ENCODE data around the gene NPHS2. TPM values are rescaled to one million over a fixed set of nuclear protein-coding genes. Genes with fewer than 3 reads are reported as not detected.
"Not testable (repeated sequence)": the region's sequence is repeated elsewhere in the genome, so short reads cannot be mapped to it uniquely, and the experiment has no call there.

Gene NPHS2
- total RNA-seq, 1 experiment from 2014 or later, result not detected

GRCh38 chr1:179548666-179549367 is 26.9 kb downstream of the NPHS2 start:
- DNase-seq (ENCODE audit: low read depth), result no peak

- no peak for DNase-seq (ENCODE audit: low read depth)
Measured at GRCh38 chr1:179547021-179547535, 28.7 kb downstream of the NPHS2 start.

- no peak for DNase-seq (ENCODE audit: low read depth)
Measured at GRCh38 chr1:179545321-179545720, 30.4 kb downstream of the NPHS2 start.

GRCh38 chr1:179541774-179542173 is 34.0 kb downstream of the NPHS2 start:
- DNase-seq (ENCODE audit: low read depth), result no peak

GRCh38 chr1:179530352-179530751 is 45.4 kb downstream of the NPHS2 start:
- DNase-seq (ENCODE audit: low read depth), result no peak

- no peak for DNase-seq (ENCODE audit: low read depth)
Measured at GRCh38 chr1:179529482-179530195, 46.1 kb downstream of the NPHS2 start.

- not testable (repeated sequence) for DNase-seq (ENCODE audit: low read depth)
Measured at GRCh38 chr1:179518544-179518943, 57.2 kb downstream of the NPHS2 start.

GRCh38 chr1:179516976-179517705 is 58.6 kb downstream of the NPHS2 start:
- DNase-seq (ENCODE audit: low read depth), result no peak

- no peak for DNase-seq (ENCODE audit: low read depth)
Measured at GRCh38 chr1:179510038-179510437, 65.7 kb downstream of the NPHS2 start.

GRCh38 chr1:179509384-179509783 is 66.4 kb downstream of the NPHS2 start:
- DNase-seq (ENCODE audit: low read depth), result no peak

- DNase-seq (ENCODE audit: low read depth), result no peak
Measured at GRCh38 chr1:179506199-179506598, 69.5 kb downstream of the NPHS2 start.

Small RNA genes lying within 50 kb of the gene (small RNA-seq; reads per million reads assigned to genes)
- gene RNU5F-2P, result 0.07 reads per million

Other genes with a start within 250 kb of the NPHS2 start
- gene AXDND1, start 210.0 kb downstream of the NPHS2 start, total RNA-seq (2014; rRNA removed; shearing (Covaris generic)), result 0.35 TPM in 1 of 2 replicates, not detected in the other
- not detected in 2 replicates for gene TDRD5, start 15.9 kb upstream of the NPHS2 start, total RNA-seq (2014; rRNA removed; shearing (Covaris generic))
- not detected in 2 replicates for gene FAM163A, start 167.3 kb upstream of the NPHS2 start, total RNA-seq (2014; rRNA removed; shearing (Covaris generic))

Data from HT1080 (cell line).